ENCODE results near the gene PMEL. TPM values are rescaled to one million over a fixed set of nuclear protein-coding genes. Genes with fewer than 3 reads are reported as not detected.

The PMEL gene
- total and polyA plus RNA-seq, 7 donors: 0.14 to 0.37 (median 0.22) TPM; not detected in 3

GRCh38 chr12:55935738-55936151, 30.1 kb downstream of the PMEL start:
- peak; percentile 51 to 70 for DNase-seq
- WGBS, 3 donors: 39 to 47% (median 41%) methylated on average over 26 of the region's 26 CpGs
- intact Hi-C loops (cut with DNase I): loop anchor here in 1 of 2 donors (10.0 kb wide), 1 partner anchor 271 kb away; no protein-coding TSS in a partner anchor

GRCh38 chr12:55934773-55935172, 31.1 kb downstream of the PMEL start:
- Histone ChIP-seq H3K4me1 (peaks cover 13% of the 10 kb centered on the region), H3K27me3 (ENCODE audit: insufficient read depth in 3 of 3, low read length in 2 of 3) (peaks cover 0 to 21% (median 3%) of the 10 kb centered on the region in 3 donors), H3K27ac (no peak overlapping the region), H3K36me3 (ENCODE audit: insufficient read depth in 1 of 2, low read depth in 1 of 2) (no peaks in the 10 kb centered on the region), H3K4me3 (no peak overlapping the region), H3K9me3 (no peaks in the 10 kb centered on the region)
- ATAC-seq: no peak
- DNase-seq: no peak
- intact Hi-C loops (cut with DNase I): loop anchor here (5.0 to 10.0 kb wide), 2 partner anchors 33 to 270 kb away; partner anchors contain the start of genes CDK2 (in 2 of the 2) and PMEL (in 2 of the 2)
- no peak for TF ChIP-seq CTCF (IDR thresholded peaks at IDR 0.05)
- 93 to 100% (median 95%) methylated on average over 1 of the region's 1 CpG for WGBS, 3 donors

More at GRCh38 chr12:55935738-55936151, 30.1 kb downstream of the PMEL start:
- no peak for TF ChIP-seq CTCF (IDR thresholded peaks at IDR 0.05)
- H3K9me3 ChIP-seq: no peaks in the 10 kb centered on the region
- no peak for ATAC-seq
- peak overlapping the region; percentile 29 for H3K4me3 ChIP-seq
- H3K27me3 ChIP-seq (ENCODE audit: insufficient read depth in 3 of 3, low read length in 2 of 3): peaks cover 0 to 21% (median 3%) of the 10 kb centered on the region in 3 donors
- no peaks in the 10 kb centered on the region for H3K36me3 ChIP-seq (ENCODE audit: insufficient read depth in 1 of 2, low read depth in 1 of 2)
- H3K4me1 ChIP-seq: peaks cover 10% of the 10 kb centered on the region
- H3K27ac ChIP-seq: no peak overlapping the region

GRCh38 chr12:55933799-55934742, 31.8 kb downstream of the PMEL start:
- ATAC-seq: no peak
- H3K9me3 ChIP-seq: no peaks in the 10 kb centered on the region
- 92 to 100% (median 97%) methylated on average over 1 of the region's 1 CpG for WGBS, 3 donors
- no peak for DNase-seq
- TF ChIP-seq CTCF (IDR thresholded peaks at IDR 0.05): no peak
- intact Hi-C loops (cut with DNase I): loop anchor here (5.0 to 10.0 kb wide), 2 partner anchors 33 to 269 kb away; partner anchors contain the start of genes CDK2 (in 2 of the 2) and PMEL (in 2 of the 2)
- no peaks in the 10 kb centered on the region for H3K36me3 ChIP-seq (ENCODE audit: insufficient read depth in 1 of 2, low read depth in 1 of 2)
- no peak overlapping the region for H3K27ac ChIP-seq
- H3K27me3 ChIP-seq (ENCODE audit: insufficient read depth in 3 of 3, low read length in 2 of 3): peaks cover 0 to 21% (median 3%) of the 10 kb centered on the region in 3 donors
- peaks cover 13% of the 10 kb centered on the region for H3K4me1 ChIP-seq
- no peak overlapping the region for H3K4me3 ChIP-seq

- intact Hi-C loops (cut with DNase I): loop anchor here (5.0 to 10.0 kb wide), 2 partner anchors 34 to 268 kb away; partner anchors contain the start of genes CDK2 (in 2 of the 2) and PMEL (in 2 of the 2)
Measured at GRCh38 chr12:55933169-55933798, 32.6 kb downstream of the PMEL start.

More at GRCh38 chr12:55933169-55933798, 32.6 kb downstream of the PMEL start:
- DNase-seq (no peak), ATAC-seq (no peak)
- Histone ChIP-seq H3K9me3 (no peaks in the 10 kb centered on the region), H3K27me3 (ENCODE audit: insufficient read depth in 3 of 3, low read length in 2 of 3) (peaks cover 0 to 21% (median 3%) of the 10 kb centered on the region in 3 donors), H3K36me3 (ENCODE audit: insufficient read depth in 1 of 2, low read depth in 1 of 2) (no peaks in the 10 kb centered on the region), H3K27ac (no peak overlapping the region), H3K4me3 (no peak overlapping the region), H3K4me1 (peaks cover 19% of the 10 kb centered on the region)
- 85 to 96% (median 89%) methylated on average over 6 to 7 of the region's 7 CpGs for WGBS, 3 donors
- no peak for TF ChIP-seq CTCF (IDR thresholded peaks at IDR 0.05)

Data from psoas muscle (tissue), 8 donors.